ENCODE data around the gene LNP1. TPM values are rescaled to one million over a fixed set of nuclear protein-coding genes. Genes with fewer than 3 reads are reported as not detected.

Gene LNP1
- total RNA-seq, 1 donor from 2014 or later, result 1.6 TPM

DNA sequence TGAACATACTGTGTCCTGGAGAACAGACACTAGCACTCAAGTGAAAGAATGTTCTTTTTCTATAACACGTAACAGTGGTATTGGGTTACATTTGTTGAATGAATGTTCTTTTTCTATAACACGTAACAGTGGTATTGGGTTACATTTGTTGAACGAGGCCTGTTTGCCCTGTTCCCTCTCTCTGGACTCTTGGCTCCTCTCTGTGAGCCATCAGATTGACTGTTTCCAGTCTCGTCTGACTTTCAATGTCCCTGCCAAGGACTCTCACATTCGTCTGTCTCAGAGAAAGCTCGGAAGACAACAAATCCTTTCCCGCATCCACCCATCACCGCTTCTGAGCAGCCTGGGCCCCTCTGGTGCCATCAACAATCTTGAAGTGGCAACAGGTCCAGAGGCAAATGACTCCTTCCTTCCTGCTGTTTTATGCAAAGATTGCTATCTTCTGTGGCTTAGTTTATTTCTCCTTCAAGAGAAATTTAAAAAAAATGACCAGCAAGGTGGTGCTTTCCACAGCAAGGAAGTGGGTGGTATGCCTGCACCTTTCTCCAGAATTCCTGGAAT is 99.1 kb downstream of the LNP1 start:
- DNase-seq (ENCODE audit: low read depth), result no peak
- H3K4me3 ChIP-seq (ENCODE audit: low read depth, low read length), result no peak overlapping the region
- TF ChIP-seq, protein P1, sequence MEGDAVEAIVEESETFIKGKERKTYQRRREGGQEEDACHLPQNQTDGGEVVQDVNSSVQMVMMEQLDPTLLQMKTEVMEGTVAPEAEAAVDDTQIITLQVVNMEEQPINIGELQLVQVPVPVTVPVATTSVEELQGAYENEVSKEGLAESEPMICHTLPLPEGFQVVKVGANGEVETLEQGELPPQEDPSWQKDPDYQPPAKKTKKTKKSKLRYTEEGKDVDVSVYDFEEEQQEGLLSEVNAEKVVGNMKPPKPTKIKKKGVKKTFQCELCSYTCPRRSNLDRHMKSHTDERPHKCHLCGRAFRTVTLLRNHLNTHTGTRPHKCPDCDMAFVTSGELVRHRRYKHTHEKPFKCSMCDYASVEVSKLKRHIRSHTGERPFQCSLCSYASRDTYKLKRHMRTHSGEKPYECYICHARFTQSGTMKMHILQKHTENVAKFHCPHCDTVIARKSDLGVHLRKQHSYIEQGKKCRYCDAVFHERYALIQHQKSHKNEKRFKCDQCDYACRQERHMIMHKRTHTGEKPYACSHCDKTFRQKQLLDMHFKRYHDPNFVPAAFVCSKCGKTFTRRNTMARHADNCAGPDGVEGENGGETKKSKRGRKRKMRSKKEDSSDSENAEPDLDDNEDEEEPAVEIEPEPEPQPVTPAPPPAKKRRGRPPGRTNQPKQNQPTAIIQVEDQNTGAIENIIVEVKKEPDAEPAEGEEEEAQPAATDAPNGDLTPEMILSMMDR (conservative IDR thresholded peaks at IDR 0.05; ENCODE audit: low read depth, low read length), result no peak

DNA sequence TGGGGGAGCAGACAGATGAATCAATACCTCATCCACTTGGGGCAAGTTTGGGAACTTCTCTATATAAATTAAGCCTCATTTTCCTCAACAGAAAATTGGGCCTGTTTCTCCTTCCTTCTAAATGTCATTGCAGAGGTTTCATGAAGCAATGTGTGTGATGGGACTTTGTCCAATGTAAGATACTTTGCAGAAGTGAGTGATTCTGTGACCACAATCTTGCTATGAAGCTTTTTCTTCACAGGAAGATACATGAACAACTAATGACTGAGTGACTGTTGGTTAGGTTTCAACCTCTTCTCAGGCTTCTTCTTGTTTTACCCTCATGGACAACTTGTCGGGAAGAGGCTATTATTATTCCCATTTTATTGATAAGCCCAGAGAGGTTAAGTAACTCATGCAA is 102.1 kb downstream of the LNP1 start:
- TF ChIP-seq, protein P1 (conservative IDR thresholded peaks at IDR 0.05; ENCODE audit: low read depth, low read length), result no peak
- H3K4me3 ChIP-seq (ENCODE audit: low read depth, low read length), result no peak overlapping the region
- no peak for DNase-seq (ENCODE audit: low read depth)

Other genes starting within 250 kb of the LNP1 start
- gene TBC1D23, start 140.5 kb upstream of the LNP1 start, total RNA-seq, result 22.1 and 24.3 TPM in 2 replicates
- 24.7 and 30.4 TPM in 2 replicates for gene NIT2, start 66.8 kb upstream of the LNP1 start, total RNA-seq
- 27.5 and 37.0 TPM in 2 replicates for gene TOMM70, start 450 bp upstream of the LNP1 start, total RNA-seq
- 1.8 and 2.1 TPM in 2 replicates for gene TMEM45A, start 91.1 kb downstream of the LNP1 start, total RNA-seq
- gene ADGRG7, start 208.1 kb downstream of the LNP1 start, total RNA-seq, result not detected in 2 replicates